Activated CD4-positive, alpha-beta T cell treated with anti-CD3 and anti-CD28 coated beads for 24 hours (primary cell): ENCODE results near the gene AARS2.
A peak's percentile ranks its signal among the peaks of the same experiment; 100 is the strongest.

ENCODE experiments used
- DNase-seq, 2 donors: peaks; one replicate each; pipeline ENCODE4 v3.0.0-alpha.2; 2020; ENCODE audit warnings: low read depth in 2 of 2

The AARS2 gene

DNA sequence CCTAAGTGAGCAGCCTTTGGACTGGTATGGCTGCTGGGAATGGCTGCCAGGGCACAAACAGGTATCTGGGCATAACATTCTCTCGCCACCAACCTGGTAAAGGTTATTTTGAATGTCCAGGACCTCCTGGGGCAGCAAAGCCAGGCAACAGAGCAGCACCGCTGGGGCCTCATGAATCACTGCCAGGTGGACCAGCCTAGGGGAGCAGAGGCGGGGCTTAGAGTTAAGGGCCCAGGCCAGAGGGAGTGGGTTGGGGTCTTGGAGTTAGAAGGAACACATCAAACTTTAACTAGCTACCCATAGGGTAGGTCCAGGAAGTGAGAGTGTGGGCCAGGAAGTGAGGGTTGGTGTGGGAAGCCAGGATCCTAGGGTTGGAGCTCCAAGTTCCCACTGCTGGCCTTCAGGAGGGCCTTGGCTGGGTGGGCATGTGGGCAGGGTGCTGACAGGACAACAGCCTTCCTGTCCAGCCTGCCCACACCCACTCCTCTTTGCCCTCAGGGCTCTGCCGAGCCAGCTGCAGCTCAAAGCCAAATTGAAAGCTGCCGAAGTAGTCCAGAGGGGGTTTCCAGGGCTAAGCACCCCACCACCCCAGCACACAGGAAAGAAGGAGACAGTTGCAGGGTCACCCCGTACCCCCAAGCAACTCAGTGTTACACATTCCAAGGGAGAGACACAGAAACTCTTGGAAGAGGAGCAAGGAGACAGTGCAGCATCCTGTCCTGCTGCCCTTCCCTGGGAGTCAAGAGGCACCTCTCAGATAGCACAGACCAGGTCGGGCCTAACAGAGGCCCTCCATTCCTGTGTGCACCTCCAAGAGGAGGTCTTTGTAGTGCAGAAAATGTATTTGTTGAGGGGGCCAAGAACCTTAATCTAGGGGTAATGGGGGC is 50.4 kb downstream of the AARS2 start:
- no peak for DNase-seq

DNA sequence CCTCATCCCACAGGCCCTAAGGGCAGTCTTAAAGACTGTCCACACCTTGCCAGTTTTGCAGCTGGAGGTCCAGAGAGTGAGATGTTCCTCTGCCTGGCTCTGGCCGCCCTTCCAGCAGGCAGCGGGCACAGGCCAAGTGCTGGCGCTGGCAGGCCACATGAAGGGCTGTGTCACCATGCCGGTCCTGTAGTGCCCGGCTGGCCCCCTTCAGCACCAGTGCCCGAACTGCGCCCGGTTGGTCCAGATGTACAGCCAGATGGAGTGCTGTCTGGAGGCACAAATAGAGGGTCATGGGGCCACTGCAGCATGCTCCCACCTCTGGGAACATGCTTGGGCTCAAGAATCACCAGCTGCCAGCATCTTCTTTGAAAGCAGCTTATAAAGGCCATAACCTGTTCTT is 51.6 kb downstream of the AARS2 start:
- no peak for DNase-seq

DNA sequence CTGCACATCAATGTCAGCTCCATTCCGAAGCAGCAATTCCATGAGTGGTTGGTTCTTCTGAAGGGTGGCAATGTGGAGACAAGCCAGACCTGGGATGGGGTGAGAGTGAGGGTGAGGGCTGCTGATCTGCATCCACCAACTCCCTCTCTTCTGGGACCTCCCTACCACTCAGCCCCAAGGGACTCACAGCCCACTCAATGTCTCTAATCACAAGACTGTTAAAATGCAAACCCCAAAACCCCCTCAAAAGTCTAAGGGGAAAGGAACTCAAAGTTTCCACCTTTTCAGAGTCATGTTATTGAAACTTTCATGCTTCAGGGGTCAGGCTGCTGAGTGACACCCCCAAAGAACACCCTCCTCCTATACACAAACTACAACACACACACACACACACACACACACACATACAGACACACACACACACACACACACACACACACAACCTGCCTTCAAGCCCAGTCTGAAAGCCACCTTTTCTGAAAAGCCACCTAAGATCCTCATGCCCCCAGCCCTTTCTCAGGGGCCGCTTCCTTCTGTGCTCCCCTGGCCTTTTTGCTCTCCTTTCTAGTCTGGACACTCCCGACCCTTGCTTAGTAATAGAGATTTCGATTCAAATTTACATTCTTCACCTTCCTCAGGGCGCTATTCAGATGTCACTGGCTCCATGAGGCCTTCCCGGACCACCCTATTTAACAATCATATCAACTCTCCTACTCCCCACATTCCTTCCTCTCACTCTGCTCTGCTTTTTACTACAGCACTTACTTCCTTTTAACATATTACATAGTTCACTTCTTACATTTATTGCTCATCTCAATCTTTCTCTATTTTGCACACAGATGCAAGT is 52.5 kb downstream of the AARS2 start:
- no peak for DNase-seq

DNA sequence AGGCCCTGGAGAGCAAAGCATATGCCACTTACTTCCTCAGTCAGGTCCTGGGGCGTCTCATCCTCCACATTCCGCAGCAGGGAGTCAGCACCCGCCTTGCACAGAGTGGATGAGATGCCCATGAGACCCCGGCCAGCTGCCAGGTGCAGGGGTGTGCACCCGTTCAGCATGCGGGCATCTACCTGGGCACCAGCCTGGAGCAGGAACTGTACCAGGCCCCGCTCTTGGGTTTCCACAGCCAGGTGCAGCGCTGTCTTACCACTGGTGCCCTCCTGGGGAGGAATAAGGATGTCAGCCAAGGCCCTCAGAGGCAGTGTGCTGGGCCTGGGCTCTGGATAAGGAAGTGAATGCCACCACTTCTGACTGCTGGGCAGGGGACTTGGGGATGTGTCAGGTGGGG is 53.1 kb downstream of the AARS2 start:
- DNase-seq, result no peak

DNA sequence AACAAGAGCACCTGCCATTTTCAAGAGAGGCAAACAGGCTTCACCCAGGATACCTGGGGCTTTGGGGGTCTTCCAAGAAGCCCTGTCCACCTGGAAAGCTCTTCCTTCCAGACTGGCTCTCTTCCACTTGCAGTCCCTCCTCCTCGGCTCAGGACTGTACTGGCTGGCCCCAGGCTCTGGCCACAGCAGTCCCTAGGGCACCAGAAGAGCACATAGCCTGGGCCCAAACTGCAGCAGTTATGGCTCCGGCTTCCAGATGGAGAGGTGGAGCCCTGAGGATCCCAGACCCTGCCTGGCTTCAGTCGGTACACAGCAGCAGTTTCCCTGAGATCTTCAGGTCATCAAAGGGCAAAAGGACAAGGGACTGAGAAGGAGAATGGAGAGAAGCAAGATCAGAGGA is 54.2 kb downstream of the AARS2 start:
- no peak for DNase-seq

DNA sequence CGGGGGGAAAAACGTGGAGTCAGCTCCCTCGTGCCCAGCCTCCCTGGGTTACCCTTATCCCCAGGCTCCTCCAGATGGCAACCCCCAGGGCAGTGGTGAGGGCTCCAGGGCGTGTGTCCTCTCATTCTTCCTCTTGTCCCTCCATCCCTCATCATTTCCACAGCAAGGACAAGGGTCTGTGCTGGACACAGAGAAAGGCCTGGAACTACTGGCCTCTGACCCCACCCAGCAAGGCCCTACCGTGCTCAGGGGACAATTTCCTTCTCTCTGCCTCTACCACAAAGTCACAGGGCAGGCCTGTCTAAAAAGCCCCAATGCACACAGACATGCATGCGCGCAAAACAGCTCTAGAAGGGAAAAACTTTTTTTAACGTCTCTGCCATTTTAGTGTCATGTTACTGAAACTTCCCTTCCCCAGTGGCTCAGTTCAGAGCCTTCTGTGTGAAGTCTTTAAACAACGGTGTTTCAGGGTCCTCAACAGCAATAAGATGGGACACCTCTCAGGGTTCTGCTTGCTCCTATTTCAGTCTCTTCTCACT is 54.8 kb downstream of the AARS2 start:
- no peak for DNase-seq

DNA sequence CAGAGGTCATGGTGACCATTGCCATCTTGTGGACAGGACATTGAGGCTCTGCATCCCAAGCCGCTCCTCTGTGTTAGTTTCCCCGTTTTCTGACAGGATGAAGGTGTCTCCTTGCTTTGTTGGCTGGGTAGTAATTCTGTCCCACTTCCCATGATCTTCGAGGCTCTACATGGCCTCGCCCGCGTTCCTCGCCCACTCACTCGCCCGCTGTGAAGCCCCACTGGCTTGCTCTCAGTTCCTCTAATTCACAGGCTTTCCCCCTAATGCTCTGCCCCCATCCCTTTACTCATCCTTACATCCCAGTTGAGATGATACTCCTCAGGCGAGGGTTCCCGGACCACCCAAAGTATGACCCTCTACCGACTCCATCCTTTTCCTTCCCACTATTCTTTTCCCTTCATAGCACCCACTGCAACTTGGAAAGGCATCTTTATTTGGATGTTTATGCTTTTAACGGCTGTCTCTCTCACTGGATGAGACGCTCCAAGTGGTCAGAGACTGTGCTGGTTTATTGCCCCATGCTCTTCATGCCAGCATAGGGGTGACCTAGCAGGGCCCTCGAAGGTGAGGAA is 55.3 kb downstream of the AARS2 start:
- no peak for DNase-seq

DNA sequence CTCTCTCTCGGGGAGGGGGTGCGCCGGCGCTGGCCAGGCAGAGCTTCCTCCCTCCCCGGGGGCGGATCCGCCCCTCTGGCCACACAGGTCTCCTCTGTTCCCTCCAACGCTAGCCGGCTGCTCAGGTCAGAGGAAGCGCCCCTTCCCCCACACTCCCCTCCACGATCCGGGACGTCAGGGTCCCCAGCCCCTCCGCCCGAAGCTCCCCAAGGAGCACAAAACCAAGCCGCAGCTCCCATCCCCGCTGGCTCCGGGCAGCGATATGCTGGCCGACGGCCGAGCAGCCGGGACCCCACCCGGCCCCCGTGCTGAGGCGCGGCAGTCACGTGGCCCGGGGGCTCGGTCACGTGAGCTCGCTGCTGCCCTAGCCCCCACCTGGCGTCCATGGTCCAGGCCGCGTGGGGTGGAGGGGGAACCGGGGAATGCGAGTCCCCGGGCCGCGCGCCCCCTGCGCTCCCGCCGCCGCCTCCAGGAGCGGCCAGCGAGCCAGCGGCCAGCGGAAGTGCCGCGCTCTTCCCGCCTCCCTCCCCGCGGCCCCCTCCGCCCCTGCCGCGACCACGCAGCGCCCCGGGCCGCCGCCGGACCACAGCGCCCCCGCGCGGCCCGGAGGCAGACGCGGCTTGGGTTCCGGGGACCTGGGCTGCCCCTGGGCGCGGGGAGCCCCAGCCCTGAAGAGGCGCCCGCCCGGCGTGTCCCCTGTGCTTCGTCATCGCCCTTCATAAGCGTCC is 56.0 kb downstream of the AARS2 start, which contains the start of gene SLC35B2:
Gene SLC35B2 (minus strand): TSS at position 504 of the 728 bp plus-strand sequence. CDS start 118 bp downstream, at position 386.
- DNase-seq, result peak in 1 of 2 donors; percentile 50

DNA sequence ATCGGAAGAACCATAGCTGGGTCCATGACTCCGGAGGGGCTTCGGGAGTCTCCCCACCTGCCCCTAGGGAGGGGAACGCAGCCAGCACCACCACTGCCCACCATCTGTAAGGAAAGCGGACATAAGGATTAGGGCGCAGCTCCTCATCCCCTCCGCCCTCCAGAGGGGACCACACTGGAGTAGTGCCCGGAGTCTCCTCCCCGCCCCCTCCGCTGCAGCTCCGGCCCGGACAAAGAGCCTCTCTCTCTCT is 56.4 kb downstream of the AARS2 start:
- DNase-seq, result no peak

DNA sequence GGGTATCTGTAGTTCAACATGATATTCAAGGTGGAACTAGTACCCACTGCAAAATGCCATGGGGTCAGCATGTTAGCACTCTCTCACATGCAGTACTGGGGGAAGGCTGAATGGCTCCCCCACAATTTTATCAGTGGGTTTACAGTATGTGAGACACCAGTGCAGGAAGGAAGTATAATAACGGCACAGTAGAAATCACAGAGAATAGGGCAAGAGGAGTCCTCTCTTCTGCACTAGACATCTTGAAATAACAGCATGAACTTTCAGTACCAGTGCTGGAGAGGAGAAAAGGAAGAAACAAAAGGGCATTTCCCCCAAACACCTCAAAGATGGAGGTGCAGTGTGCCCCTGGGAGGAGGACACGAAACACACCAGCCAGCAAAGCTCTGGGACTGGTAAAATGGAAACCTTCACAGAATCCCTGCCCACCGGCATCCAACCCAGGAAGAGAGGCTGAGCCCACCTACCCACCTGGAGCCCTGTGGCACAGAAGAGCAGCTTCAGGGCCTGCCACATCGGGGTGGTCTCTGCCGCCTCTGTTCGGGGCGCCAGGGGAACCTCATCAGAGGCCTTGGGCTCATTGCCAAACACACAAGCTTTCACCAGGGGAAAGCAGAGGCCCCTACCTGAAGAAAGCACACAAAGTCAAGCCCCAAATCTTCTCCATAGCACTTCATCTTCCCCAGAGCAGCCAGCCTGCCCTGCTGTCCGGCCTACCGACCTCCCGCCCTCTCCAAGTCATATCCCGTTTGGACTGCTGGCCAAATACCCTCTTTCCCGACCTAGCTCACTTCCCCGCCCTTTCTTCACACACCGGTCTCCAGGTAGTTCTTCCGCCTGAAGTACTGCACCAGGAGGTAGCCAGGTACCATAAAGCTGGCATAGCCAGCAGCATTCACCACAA is 57.0 kb downstream of the AARS2 start:
- no peak for DNase-seq

DNA sequence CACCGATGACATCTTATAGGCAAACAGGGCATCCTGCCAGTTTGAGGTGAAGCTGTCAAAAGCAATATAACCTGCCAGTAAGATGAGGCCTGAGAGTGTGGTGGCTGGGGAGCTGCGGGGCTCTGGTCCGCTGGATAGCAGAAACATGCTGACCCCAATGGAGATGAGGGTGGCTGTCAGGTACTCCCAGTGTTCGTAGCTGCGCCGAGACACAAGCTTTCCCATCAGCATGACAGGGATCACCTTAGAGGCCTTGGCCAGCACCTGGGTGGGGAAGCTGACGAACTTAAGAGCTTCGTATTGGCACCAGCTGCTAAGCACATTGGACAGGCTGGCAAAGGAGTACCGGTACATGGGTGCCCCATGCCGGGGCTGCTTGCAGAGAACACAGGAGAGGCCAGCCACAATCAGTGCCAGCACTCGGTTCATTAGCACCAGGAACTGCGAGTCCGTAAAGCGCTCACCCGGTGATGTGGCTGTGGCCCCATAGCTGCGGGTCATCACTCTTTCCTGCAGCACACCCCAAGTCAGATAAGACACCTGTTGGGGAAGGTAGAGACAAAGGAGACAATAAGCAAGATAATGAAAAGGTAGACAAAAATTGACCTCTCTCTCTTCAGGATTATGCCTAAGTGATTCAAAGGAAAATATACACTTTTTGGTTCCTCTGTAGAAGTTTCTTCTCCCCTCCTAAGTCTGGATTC is 57.9 kb downstream of the AARS2 start:
- DNase-seq, result no peak

DNA sequence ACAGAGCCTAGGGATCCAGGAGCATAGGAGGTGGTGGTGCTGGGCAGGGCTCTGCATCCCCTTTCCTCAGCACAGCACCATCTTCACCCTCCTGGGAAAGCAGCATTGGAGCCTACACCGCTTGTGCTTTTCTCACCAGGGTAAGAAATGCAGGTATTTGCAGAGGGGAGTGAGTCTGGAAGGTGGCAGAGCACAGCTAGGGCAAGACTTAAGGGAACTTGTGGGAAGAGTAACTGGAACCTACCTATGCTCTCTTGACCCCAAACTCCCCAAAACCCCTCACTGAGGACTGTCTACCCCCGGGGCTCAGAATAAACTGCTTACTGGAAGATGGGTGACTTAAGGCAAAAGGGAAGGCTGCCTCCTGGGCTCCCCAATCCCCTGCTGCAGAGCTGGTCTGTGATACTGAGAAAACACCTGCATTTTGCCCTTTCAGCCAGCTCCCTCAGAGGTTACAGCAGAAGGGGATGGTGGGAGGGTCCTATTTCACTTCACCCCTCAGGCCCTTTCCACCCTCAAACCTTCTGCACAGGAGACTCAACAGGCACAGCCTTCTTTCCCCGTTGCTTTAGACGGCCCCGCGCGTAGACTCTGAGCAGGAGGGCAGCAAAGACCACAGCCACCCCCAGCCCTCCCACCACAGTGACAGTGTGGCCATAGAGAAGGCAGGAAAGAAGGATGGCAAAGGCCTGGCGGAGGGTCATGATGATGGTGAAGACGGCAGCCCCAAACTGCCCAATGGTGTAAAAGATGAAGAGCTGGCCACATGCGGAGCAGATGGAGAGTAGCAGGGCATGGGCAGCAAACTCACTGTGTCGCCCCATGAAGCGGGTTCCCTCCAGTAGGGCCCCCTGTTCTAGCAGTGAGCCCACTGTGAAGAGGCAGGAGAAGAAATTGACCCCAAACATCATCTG is 58.7 kb downstream of the AARS2 start:
- no peak for DNase-seq

DNA sequence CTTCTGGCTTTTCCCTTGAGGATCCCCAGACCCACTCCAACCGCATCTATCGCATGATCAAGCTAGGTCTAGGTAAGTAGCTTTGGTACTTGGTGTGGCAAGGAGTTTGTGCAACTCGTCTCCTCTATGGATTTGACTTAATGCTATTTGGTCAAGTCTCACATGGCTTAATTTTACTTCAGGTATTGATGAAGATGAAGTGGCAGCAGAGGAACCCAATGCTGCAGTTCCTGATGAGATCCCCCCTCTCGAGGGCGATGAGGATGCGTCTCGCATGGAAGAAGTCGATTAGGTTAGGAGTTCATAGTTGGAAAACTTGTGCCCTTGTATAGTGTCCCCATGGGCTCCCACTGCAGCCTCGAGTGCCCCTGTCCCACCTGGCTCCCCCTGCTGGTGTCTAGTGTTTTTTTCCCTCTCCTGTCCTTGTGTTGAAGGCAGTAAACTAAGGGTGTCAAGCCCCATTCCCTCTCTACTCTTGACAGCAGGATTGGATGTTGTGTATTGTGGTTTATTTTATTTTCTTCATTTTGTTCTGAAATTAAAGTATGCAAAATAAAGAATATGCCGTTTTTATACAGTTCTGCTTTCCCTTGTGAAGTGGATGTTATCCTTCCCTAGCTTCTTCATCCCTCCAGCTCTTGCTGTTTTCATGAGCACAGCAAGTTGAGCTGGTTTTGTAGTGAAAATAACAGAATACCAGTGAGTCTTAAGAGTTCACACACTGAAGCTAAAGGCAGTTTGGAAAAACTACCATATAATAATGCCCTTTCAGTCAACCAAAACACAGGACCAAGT is 59.6 kb downstream of the AARS2 start:
- no peak for DNase-seq

DNA sequence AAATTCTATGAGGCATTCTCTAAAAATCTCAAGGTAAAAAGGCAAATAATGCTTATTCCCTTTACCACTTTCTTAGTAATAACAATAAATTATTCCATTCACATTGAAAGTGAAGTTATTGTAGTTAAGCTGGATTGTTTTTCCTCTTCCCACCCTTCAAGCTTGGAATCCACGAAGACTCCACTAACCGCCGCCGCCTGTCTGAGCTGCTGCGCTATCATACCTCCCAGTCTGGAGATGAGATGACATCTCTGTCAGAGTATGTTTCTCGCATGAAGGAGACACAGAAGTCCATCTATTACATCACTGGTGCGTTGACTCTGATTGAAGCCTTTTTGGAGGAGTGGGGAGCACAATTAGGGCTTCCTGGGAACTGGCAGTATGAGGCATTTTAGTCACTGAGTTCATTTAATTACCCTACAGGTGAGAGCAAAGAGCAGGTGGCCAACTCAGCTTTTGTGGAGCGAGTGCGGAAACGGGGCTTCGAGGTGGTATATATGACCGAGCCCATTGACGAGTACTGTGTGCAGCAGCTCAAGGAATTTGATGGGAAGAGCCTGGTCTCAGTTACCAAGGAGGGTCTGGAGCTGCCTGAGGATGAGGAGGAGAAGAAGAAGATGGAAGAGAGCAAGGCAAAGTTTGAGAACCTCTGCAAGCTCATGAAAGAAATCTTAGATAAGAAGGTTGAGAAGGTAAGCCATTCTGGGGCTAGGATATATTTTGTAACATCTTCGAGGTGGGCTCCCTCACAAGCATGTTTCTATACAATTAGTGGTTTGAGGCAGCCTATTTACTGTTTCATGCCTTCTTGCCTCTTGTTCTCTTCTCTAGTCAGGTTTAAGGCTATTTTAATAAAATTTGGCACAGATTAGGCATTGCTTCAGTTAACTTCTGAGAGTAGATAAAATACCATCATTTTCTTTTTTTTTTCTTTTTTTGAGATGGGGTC is 61.3 kb downstream of the AARS2 start:
- DNase-seq, result no peak

DNA sequence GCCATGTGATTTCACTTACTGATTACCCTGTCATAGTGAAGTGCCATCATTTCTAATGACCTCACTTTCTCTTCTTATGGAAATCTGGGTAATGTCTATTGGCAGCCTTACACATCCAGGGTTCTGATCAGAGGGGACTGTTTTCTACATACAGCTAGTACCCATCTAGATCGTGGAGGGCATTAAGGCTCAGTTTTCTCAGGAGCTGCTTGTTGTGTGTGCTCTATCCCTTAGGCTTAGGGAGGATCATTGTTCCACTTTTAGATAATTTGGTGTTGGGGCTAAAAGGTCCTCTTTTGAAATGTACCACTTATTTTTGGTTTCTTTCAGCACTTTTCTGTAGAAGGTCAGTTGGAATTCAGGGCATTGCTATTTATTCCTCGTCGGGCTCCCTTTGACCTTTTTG is 62.4 kb downstream of the AARS2 start:
- no peak for DNase-seq

DNA sequence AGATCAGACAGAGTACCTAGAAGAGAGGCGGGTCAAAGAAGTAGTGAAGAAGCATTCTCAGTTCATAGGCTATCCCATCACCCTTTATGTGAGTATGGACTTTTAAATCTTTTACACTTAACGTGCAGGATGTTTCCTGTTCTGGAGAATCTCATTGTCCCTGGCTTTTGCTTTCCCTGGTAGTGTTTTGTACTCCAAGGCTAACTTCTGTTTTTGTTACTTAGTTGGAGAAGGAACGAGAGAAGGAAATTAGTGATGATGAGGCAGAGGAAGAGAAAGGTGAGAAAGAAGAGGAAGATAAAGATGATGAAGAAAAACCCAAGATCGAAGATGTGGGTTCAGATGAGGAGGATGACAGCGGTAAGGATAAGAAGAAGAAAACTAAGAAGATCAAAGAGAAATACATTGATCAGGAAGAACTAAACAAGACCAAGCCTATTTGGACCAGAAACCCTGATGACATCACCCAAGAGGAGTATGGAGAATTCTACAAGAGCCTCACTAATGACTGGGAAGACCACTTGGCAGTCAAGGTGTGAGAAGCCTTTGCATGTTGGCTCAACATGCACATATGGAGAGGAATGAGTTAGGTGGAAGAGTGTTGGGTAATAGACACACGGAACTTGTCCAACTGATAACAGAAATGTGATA is 63.0 kb downstream of the AARS2 start:
- DNase-seq, result no peak
